Measurements from ENCODE around the gene DRC1.
"Not testable (repeated sequence)": the region's sequence is repeated elsewhere in the genome, so short reads cannot be mapped to it uniquely, and the experiment has no call there.

Gene DRC1

GRCh38 chr2:26401739-26402541, at the start of gene DRC1:
Gene DRC1 (plus strand): TSS chr2:26401920. CDS start chr2:26401990, 70 bp downstream.
- no peak for DNase-seq (ENCODE audit: low read depth in 2 of 2)

GRCh38 chr2:26352892-26353291, 48.8 kb upstream of the DRC1 start:
- no peak for DNase-seq (ENCODE audit: low read depth in 2 of 2)

GRCh38 chr2:26354469-26354868, 47.3 kb upstream of the DRC1 start:
- DNase-seq (ENCODE audit: low read depth in 2 of 2) = not testable (repeated sequence)

- DNase-seq (ENCODE audit: low read depth in 2 of 2) = no peak
Observed at GRCh38 chr2:26355038-26355995, 46.4 kb upstream of the DRC1 start.

- no peak for DNase-seq (ENCODE audit: low read depth in 2 of 2)
Observed at GRCh38 chr2:26356111-26356510, 45.6 kb upstream of the DRC1 start.

GRCh38 chr2:26356771-26357170, 44.9 kb upstream of the DRC1 start:
- no peak for DNase-seq (ENCODE audit: low read depth in 2 of 2)

GRCh38 chr2:26359886-26360473, 41.7 kb upstream of the DRC1 start:
- DNase-seq (ENCODE audit: low read depth in 2 of 2) = no peak

- no peak for DNase-seq (ENCODE audit: low read depth in 2 of 2)
Observed at GRCh38 chr2:26363323-26363722, 38.4 kb upstream of the DRC1 start.

GRCh38 chr2:26363958-26364357, 37.8 kb upstream of the DRC1 start:
- DNase-seq (ENCODE audit: low read depth in 2 of 2) = no peak

- no peak for DNase-seq (ENCODE audit: low read depth in 2 of 2)
Observed at GRCh38 chr2:26364669-26365068, 37.1 kb upstream of the DRC1 start.

- no peak for DNase-seq (ENCODE audit: low read depth in 2 of 2)
Observed at GRCh38 chr2:26366957-26367356, 34.8 kb upstream of the DRC1 start.

- DNase-seq (ENCODE audit: low read depth in 2 of 2) = not testable (repeated sequence)
Observed at GRCh38 chr2:26369664-26370063, 32.1 kb upstream of the DRC1 start.

GRCh38 chr2:26370909-26371308, 30.8 kb upstream of the DRC1 start:
- DNase-seq (ENCODE audit: low read depth in 2 of 2) = not testable (repeated sequence)

GRCh38 chr2:26376799-26377198, 24.9 kb upstream of the DRC1 start:
- no peak for DNase-seq (ENCODE audit: low read depth in 2 of 2)

- no peak for DNase-seq (ENCODE audit: low read depth in 2 of 2)
Observed at GRCh38 chr2:26380281-26380680, 21.4 kb upstream of the DRC1 start.

- DNase-seq (ENCODE audit: low read depth in 2 of 2) = no peak
Observed at GRCh38 chr2:26382564-26382963, 19.2 kb upstream of the DRC1 start.

GRCh38 chr2:26384183-26384582, 17.5 kb upstream of the DRC1 start:
- DNase-seq (ENCODE audit: low read depth in 2 of 2) = no peak

GRCh38 chr2:26384597-26384996, 17.1 kb upstream of the DRC1 start:
- no peak for DNase-seq (ENCODE audit: low read depth in 2 of 2)

- DNase-seq (ENCODE audit: low read depth in 2 of 2) = no peak
Observed at GRCh38 chr2:26387189-26387588, 14.5 kb upstream of the DRC1 start.

- DNase-seq (ENCODE audit: low read depth in 2 of 2) = no peak
Observed at GRCh38 chr2:26394694-26395093, 7.0 kb upstream of the DRC1 start.

- DNase-seq (ENCODE audit: low read depth in 2 of 2) = no peak
Observed at GRCh38 chr2:26395394-26395793, 6.3 kb upstream of the DRC1 start.

GRCh38 chr2:26396734-26397298, 4.9 kb upstream of the DRC1 start:
- peak in 1 of 2 donors; percentile 11 for DNase-seq (ENCODE audit: low read depth in 2 of 2)

Measured in activated CD8-positive, alpha-beta memory T cell treated with anti-CD3 and anti-CD28 coated beads for 4 hours (primary cell).